CD14-positive monocyte (primary cell): Measurements from ENCODE around the gene NUP42. TPM values are rescaled to one million over a fixed set of nuclear protein-coding genes. Genes with fewer than 3 reads are reported as not detected.

ENCODE experiments used
- DNase-seq, 3 donors: peaks; one replicate each; pipeline ENCODE4 v3.0.0-alpha.2; 2011 to 2022
- H2AFZ ChIP-seq: 2 replicates; pipeline ENCODE4 v1.6.0; 2012; ENCODE audit warnings: mild to moderate bottlenecking, low read depth, low read length, inconsistent platforms; ENCODE audit not compliant: insufficient read depth, poor library complexity, severe bottlenecking
- H3K27ac ChIP-seq, 2 donors: 1 replicate in 1 of 2; 2 replicates in 1 of 2; pipeline ENCODE4 v1.5.1; 2012 to 2013; ENCODE audit warnings: low read length in 2 of 2, control low read depth in 1 of 2, inconsistent platforms in 1 of 2, low read depth in 1 of 2, mild to moderate bottlenecking in 1 of 2
- H3K27me3 ChIP-seq, 2 donors: one replicate each; pipeline versions ENCODE4 v1.6.0 to v1.6.1; 2011 to 2013; ENCODE audit warnings: low read length in 2 of 2; ENCODE audit not compliant: control insufficient read depth in 2 of 2, insufficient read depth in 2 of 2
- H3K36me3 ChIP-seq, 2 donors: replicated peaks in 1 of 2; 1 replicate in 1 of 2; 2 replicates in 1 of 2; pipeline versions ENCODE4 v1.5.1 to v1.6.1; 2012 to 2013; ENCODE audit warnings: low read length in 2 of 2, control low read depth in 1 of 2, inconsistent platforms in 1 of 2, mild to moderate bottlenecking in 1 of 2; ENCODE audit not compliant: insufficient read depth in 2 of 2, control insufficient read depth in 1 of 2
- H3K4me1 ChIP-seq, 2 donors: 1 replicate in 1 of 2; 2 replicates in 1 of 2; pipeline versions ENCODE4 v1.5.1 to v1.6.1; 2012 to 2013; ENCODE audit warnings: low read length in 2 of 2, control low read depth in 1 of 2, inconsistent platforms in 1 of 2, mild to moderate bottlenecking in 1 of 2, moderate library complexity in 1 of 2; ENCODE audit not compliant: insufficient read depth in 2 of 2, control insufficient read depth in 1 of 2
- H3K4me2 ChIP-seq: replicated peaks from 2 replicates; pipeline ENCODE3; 2012; ENCODE audit warnings: low read length, moderate library complexity, mild to moderate bottlenecking; ENCODE audit not compliant: poor library complexity, severe bottlenecking; ENCODE audit errors: extremely low read depth
- H3K4me3 ChIP-seq, 3 experiments: fragments of 200-600 bp in 1 of 3; sonication (generic) in 1 of 3; replicated peaks in 1 of 3; 1 replicate in 2 of 3; 2 replicates in 1 of 3; pipeline ENCODE4 v1.5.1; 2011 to 2013; ENCODE audit warnings: low read length in 3 of 3, mild to moderate bottlenecking in 3 of 3, control low read depth in 2 of 3, low read depth in 2 of 3, inconsistent platforms in 1 of 3, moderate library complexity in 1 of 3
- H3K79me2 ChIP-seq: 2 replicates; pipeline ENCODE4 v1.6.0; 2012; ENCODE audit warnings: mild to moderate bottlenecking, control low read depth, inconsistent platforms, low read length, moderate library complexity; ENCODE audit not compliant: insufficient read depth
- H3K9ac ChIP-seq: 2 replicates; pipeline ENCODE4 v1.6.0; 2017; ENCODE audit warnings: low read length, mild to moderate bottlenecking; ENCODE audit not compliant: insufficient read depth, poor library complexity, severe bottlenecking
- H3K9me3 ChIP-seq, 2 donors: replicated peaks in 1 of 2; 1 replicate in 1 of 2; 2 replicates in 1 of 2; pipeline versions ENCODE4 v1.5.1 to v1.6.1; 2012 to 2013; ENCODE audit warnings: low read length in 2 of 2, control low read depth in 1 of 2; ENCODE audit not compliant: control insufficient read depth in 1 of 2, insufficient read depth in 1 of 2
- H4K20me1 ChIP-seq: 2 replicates; pipeline ENCODE4 v1.6.0; 2012; ENCODE audit warnings: mild to moderate bottlenecking, low read length, control low read depth, moderate library complexity; ENCODE audit not compliant: insufficient read depth
- H3K27ac Mint-ChIP-seq, 7 donors: one replicate each; pipeline ENCODE4 v1.8.0; 2020; ENCODE audit warnings: mild to moderate bottlenecking in 7 of 7, mixed read lengths in 7 of 7, moderate library complexity in 6 of 7, inconsistent platforms in 2 of 7
- H3K27me3 Mint-ChIP-seq, 3 donors: one replicate each; pipeline ENCODE4 v1.8.0; 2021 to 2022; ENCODE audit warnings: low read depth in 3 of 3, mild to moderate bottlenecking in 3 of 3, mixed read lengths in 3 of 3, moderate library complexity in 3 of 3, inconsistent platforms in 1 of 3
- H3K36me3 Mint-ChIP-seq, 2 donors: one replicate each; pipeline ENCODE4 v1.8.0; 2020; ENCODE audit warnings: mixed read lengths in 2 of 2, inconsistent platforms in 1 of 2, mild to moderate bottlenecking in 1 of 2
- H3K4me1 Mint-ChIP-seq: one replicate; pipeline ENCODE4 v1.8.0; 2020; ENCODE audit warnings: mild to moderate bottlenecking, mixed read lengths
- H3K4me3 Mint-ChIP-seq, 2 donors: one replicate each; pipeline ENCODE4 v1.8.0; 2020; ENCODE audit warnings: mild to moderate bottlenecking in 2 of 2, mixed read lengths in 2 of 2, moderate library complexity in 1 of 2
- H3K9me3 Mint-ChIP-seq, 7 donors: one replicate each; pipeline ENCODE4 v1.8.0; 2020 to 2022; ENCODE audit warnings: mixed read lengths in 7 of 7, mild to moderate bottlenecking in 6 of 7, moderate library complexity in 6 of 7, inconsistent platforms in 2 of 7
- CTCF ChIP-seq: fragments of 200-600 bp; IDR thresholded peaks from one replicate; pipeline ENCODE4 v1.8.0; 2022; ENCODE audit warnings: antibody characterized with exemption, mild to moderate bottlenecking
- WGBS: methylation state at CpG from one replicate; pipeline ENCODE4 v1.1.5; 2013; ENCODE audit warnings: missing lambda C conversion rate; ENCODE audit not compliant: insufficient coverage; 5-methylcytosine and 5-hydroxymethylcytosine counted together
- intact Hi-C, 2 donors: fragments of 100-400 bp; cut with micrococcal nuclease; formaldehyde crosslinking; loops; one replicate each; pipeline versions ENCODE4 v1.15.0 to v1.15.1; 2023
- polyA plus RNA-seq, 3 donors: library from polyadenylated mRNA; depleted of rRNA in 1 of 3; unstranded in 2 of 3; stranded (reverse) in 1 of 3; fragments of 300-500 nt in 2 of 3; fragments of >200 nt in 1 of 3; fragmentation: Illumina TruSeq in 2 of 3; gene quantifications; 1 replicate in 2 of 3; 2 replicates in 1 of 3; pipeline ENCODE4 v1.2.3, GENCODE V29; 2012 to 2021

Gene NUP42
- polyA plus RNA-seq, 3 donors, result 26.3 to 54.6 (median 28.5) TPM

- H3K9ac ChIP-seq, result peak overlapping the region; percentile 66
- H3K36me3 Mint-ChIP-seq, result peaks cover 10 to 20% of the 10 kb centered on the region in 2 donors
- H3K27ac Mint-ChIP-seq, result peak overlapping the region; percentile 89 to 98 (median 93)
- H3K27me3 Mint-ChIP-seq, result peaks cover 8 to 21% (median 8%) of the 10 kb centered on the region in 3 donors
- H3K4me3 Mint-ChIP-seq, result peak overlapping the region in 1 of 2 donors; percentile 87
- H3K4me2 ChIP-seq, result peak overlapping the region; percentile 78
- no peaks in the 10 kb centered on the region for H3K79me2 ChIP-seq
- peaks cover 0 to 3% (median 0%) of the 10 kb centered on the region in 7 donors for H3K9me3 Mint-ChIP-seq
- no peaks in the 10 kb centered on the region for H3K27me3 ChIP-seq
- peak overlapping the region; percentile 84 for H2AFZ ChIP-seq
- intact Hi-C loops, result loop anchor here in 1 of 2 donors (5.0 kb wide), 1 partner anchor 35 kb away; no protein-coding TSS in a partner anchor
- no peaks in the 10 kb centered on the region for H4K20me1 ChIP-seq
- H3K9me3 ChIP-seq, result no peaks in the 10 kb centered on the region
- DNase-seq, result peak; percentile 64 to 84 (median 81)
- TF ChIP-seq CTCF, result no peak
- peak overlapping the region; percentile 73 to 93 for H3K27ac ChIP-seq
- H3K36me3 ChIP-seq, result peaks cover 0 to 4% of the 10 kb centered on the region in 2 donors
- peaks cover 55 to 59% of the 10 kb centered on the region in 2 donors for H3K4me1 ChIP-seq
- H3K4me1 Mint-ChIP-seq, result peaks cover 56% of the 10 kb centered on the region
- peak overlapping the region in 2 of 3 experiments; percentile 38 to 58 for H3K4me3 ChIP-seq
- WGBS, result no CpG with 5 or more reads among the region's 2 CpGs
Measured at GRCh38 chr7:23207021-23207420, 25.2 kb downstream of the NUP42 start.

- no peak for TF ChIP-seq CTCF
- Mint-ChIP-seq H3K4me3 (peak overlapping the region in 1 of 2 donors; percentile 87), H3K27ac (peak overlapping the region; percentile 89 to 98 (median 94)), H3K4me1 (peaks cover 59% of the 10 kb centered on the region), H3K27me3 (peaks cover 8 to 21% (median 8%) of the 10 kb centered on the region in 3 donors), H3K36me3 (peaks cover 6 to 17% of the 10 kb centered on the region in 2 donors), H3K9me3 (peaks cover 0 to 3% (median 0%) of the 10 kb centered on the region in 7 donors)
- no CpG with 5 or more reads among the region's 3 CpGs for WGBS
- Histone ChIP-seq H3K27ac (peak overlapping the region; percentile 24 to 73), H3K79me2 (no peaks in the 10 kb centered on the region), H3K9me3 (no peaks in the 10 kb centered on the region), H3K27me3 (no peaks in the 10 kb centered on the region), H3K4me1 (peaks cover 55 to 59% of the 10 kb centered on the region in 2 donors), H3K9ac (peak overlapping the region; percentile 29), H3K36me3 (no peaks in the 10 kb centered on the region), H3K4me2 (peak overlapping the region; percentile 78), H4K20me1 (no peaks in the 10 kb centered on the region), H3K4me3 (peak overlapping the region in 2 of 3 experiments; percentile 23 to 58), H2AFZ (no peak overlapping the region)
- intact Hi-C loops, result loop anchor here (2.0 to 5.0 kb wide), 2 partner anchors 34 to 39 kb away; partner anchors contain the start of gene GPNMB (in 1 of the 2)
- DNase-seq, result peak; percentile 47 to 84 (median 74)
Measured at GRCh38 chr7:23207884-23208283, 26.0 kb downstream of the NUP42 start.
